GM18907 (cell line): ENCODE data around the gene PPP1R27.
A peak's percentile ranks its signal among the peaks of the same experiment; 100 is the strongest.
"Not testable (repeated sequence)": the region's sequence is repeated elsewhere in the genome, so short reads cannot be mapped to it uniquely, and the experiment has no call there.

Experiments used
- ATAC-seq: cut with Tn5 transposase; IDR thresholded peaks from one replicate; pipeline ENCODE4 v1.9.1; 2021; ENCODE audit warnings: mild to moderate bottlenecking, moderate library complexity; ENCODE audit not compliant: unreplicated experiment

PPP1R27 gene

DNA sequence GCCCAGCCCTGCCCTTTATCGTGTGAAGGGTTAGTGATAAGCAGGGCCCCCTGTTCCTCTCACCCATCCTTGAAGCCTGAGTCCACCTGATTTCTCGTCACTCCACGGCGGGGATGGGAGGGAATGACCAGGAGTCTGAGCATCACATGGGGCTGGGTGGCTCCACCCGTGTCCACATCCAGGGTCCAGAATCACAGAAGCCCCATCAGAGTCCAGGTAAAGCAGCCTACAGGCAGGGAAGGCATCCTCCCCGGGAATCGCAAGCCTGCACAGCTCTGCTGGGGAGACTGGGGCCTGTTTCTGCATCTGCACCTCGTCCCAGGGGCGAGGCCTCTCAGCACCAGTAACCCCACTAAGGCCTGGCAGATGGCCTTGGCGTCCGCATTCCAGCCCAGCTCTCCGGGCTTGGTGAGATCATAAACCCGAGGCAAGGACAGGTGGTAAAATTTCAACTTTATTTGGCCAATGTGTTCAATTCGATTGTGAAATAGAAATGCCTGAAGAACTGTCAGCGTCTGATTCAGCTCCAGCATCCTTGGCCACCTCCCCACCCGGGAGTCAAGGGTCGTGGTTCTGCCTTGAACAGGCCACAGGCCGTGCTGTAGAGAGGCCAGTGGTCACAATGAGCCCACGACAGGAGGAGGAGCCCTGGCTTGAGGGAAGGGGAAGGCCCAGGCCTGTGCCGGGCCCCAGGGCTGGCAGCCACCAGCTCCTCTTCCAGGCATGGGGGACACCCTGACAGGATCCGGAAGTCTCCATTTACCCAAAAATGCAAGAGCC lies 8.1 kb upstream of the PPP1R27 start:
- no peak for ATAC-seq

DNA sequence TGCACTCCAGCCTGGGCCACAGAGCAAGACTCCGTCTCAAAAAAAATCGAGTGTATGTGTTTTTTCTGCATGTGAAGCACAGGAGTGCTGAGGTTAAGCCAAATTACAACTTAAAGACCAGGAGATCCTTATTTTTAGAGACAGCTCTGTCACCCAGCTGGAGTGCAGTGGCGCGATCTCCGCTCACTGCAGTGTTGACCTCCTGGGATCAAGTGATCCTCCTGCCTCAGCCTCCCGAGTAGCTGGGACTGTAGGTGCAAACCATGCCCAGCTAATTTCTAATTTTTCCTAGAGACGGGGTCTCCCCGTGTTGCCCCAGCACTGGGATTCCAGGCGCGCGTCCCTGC lies 7.5 kb upstream of the PPP1R27 start:
- ATAC-seq: no peak

DNA sequence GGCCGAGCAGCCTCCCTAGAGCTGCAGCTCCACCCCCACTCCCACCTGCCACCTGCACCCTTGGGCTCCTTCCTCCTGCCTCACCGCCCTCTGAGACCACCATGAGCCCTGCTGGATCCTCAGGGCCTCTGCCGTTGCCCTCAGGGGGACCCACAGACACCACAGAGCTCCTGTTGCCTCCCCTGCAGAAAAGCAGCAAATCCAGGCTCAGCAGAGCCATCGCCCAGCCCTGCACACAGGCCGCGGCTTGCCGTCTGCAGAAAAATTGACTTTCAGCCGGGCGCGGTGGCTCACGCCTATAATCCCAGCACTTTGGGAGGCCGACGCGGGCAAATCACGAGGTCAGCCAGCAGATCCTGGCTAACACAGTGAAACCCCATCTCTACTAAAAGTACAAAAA lies 7.0 kb upstream of the PPP1R27 start:
- no peak for ATAC-seq

DNA sequence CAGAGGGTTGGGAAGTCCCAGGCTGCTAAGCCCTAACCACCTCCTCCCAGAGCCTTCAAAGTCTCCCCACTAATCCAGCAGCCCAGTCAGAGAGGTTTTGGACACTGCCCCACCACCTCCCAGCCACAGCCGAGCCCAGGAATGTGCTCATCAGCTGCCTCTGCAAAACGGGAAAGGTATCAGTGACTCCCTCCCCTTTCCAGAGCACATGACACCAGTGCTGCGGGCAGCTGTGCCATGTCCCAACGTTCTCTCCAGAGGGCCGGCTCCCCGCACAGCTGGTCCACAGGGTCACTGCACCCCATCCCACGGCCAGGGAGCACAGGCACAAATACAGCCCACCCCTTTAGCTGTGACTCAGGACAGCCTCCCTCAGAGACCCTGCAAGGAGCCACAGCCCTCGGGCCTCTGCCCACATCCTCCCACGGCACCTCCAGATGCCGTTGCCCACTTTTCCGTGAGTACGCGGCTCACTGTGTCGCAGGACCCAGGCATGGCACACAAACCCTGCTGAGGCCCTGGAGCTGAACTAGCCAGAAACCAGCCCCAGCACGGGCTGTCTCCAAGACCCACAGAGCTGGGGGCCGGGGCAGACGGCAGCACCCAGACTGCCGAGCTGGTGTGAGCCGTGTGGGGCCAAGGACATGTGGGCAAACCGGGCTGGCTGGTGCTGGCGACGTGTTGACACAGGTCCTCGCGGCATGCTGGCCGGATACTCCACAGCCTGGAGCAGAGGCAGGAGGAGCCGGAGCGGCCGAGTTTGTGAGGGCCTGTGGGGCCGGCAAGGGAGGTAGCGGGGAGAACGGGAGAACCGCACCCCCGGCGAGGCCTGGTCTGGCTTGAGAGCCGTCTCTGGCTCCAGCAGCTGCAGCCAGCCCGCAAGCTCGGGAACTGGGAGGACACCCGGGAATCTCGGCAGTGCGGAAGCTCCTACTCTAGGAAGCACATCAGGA lies 6.3 kb upstream of the PPP1R27 start:
- ATAC-seq: no peak

DNA sequence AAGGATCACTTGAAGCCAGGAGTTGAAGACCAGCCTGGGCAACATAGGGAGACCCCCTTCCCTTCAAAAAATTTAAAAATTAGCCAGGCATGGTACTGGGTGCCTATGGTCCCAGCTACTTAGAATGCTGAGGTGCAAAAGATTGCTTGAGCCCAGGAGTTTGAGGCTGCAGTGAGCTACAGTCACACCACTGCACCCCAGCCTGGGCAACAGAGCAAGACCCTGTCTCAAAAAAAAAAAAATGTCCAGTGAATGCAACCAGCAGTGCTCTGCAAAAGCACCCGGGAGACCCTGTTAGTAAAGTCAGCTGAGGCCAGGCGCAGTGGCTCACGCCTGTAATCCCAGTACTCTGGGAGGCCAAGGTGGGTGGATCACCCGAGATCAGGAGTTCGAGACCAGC lies 5.2 kb upstream of the PPP1R27 start:
- ATAC-seq: not testable (repeated sequence)

DNA sequence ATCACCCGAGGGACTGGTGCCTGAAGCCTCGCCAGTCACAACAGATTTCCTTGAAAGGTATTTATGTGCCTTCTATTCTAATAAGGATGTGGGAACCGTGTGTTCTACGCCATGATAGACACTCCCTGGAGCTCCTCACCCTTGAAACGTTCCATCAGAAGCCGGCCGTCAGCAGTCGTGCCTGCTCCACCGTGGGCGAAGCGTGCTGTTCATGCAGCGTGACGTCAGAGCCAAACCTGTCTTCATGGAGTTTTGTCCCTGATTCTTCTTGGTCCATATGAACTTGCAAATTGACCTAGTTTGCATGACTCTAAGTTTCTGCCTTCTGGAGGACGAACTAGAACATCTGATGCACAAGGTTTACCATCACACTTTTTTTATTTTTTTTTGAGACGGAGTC lies 4.5 kb upstream of the PPP1R27 start:
- ATAC-seq: no peak

DNA sequence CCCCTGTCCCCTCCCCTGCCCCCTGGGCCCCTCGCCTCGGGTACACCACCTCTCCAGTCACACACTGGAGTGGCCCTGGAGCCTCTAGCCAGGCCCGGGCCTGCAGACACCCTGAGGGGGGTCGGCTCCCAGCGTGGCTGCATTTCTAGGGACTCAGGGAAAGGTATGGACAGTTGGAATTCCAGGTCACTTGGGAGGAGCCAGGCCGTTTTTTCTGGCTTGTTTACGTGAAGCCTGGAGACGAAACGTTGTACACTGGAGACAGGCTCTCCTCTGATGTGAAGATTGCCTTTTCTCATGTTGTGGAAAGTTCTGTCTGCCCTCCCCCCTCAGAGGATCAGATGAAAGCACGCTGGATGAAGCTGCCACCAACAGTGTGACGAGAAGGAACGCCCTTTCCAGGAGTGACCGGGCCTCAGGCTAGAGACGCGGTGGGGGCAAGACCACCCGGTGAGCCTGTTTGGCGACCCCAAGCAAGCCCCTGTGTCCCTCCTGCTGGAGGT lies 4.0 kb upstream of the PPP1R27 start:
- no peak for ATAC-seq

DNA sequence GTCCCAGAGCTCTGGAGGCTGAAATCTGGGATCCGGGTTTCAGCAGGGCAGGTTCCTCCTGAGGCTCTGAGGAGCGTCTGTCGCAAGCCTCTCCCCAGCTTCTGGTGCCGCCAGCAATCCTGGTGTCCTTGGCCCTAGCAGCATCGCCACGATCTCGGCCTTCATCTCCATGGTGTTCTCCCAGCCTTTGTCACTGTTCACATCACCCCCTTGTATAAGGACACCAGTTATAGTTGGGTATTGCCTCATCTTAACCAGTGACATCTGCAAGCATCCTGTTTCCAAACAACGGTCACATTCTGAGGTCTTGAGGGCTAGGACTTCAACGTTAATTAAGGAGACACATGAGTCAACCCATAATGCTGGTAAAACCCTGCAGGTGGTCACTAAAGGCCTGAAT lies 2.8 kb upstream of the PPP1R27 start:
- no peak for ATAC-seq

DNA sequence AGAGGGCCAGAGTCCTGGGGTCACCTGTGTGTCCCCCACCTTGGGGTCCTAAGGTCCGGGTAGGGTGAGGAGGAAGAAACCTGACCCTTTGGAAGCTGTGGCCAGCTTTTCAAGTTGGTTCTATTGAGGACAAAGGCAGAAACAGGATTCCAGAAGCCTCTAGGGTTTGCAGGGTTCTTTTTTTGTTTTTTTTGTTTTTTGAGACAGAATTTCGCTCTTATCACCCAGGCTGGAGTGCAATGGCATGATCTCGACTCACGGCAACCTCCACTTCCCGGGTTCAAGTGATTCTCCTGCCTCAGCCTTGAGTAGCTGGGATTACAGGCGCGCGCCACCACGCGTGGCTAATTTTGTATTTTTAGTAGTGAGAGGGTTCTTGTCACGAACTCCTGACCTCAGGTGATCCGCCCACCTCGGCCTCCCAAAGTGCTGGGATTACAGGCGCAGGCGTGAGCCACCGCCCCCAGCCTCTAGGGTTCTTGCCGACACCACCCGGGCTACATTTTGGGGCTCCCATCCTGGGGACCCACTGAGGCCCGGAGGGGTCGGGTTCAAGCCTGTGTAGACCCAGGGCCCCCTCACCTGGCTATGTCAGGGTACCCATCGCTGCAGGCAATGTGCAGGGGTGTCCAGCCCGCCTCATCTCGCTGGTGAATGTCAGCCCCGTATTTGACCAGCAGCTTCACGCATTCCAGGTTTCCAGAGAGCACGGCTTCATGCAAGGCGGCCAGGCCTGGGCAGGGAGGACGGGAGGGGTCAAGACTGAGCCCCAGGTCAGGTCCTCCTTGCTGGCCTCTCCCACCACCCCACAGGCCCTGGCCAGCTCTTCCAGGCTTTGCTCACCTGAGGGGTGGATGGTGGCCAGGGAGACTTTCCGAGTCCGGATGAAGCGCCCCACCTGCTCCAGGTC lies 674 bp downstream of the PPP1R27 start:
- no peak for ATAC-seq

DNA sequence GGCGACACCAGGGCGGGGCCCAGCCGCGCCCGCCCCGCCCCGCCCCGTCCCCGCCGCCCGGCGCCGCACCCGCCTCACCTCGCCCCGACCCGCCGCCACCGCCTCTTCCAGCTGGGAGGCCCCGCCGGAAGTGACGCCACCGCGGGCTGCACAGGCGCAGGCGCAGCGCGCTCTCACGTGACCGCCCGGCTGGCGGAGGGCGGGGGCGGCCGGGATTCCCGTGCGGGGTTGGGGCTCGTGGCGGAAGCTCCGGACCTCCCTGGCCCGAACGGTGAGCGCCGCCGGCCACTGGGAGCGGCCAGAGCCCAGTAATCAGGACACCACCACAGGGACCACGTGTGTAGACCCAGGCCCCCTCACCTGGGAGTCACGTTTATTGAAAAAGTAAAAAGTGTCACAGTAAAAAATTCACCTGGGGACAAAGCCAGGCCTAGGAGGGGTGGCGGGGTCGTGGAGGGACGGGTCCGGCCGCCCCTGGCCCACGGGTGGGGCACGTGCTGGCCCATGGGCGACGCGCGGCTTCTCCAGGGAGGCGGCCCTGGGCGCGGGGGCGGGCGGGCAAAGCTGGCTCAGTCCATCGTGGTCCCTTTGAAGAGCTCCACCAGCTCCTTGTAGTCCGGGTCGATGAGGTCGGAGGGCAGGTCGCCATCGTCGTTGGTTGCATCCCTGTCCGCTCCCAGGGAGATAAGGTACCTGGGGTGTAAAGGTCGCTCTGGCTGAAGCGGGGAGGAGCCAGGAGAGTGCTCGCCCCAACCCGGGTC lies 1.5 kb downstream of the PPP1R27 start, which contains the start of gene MCRIP1:
MCRIP1 (minus strand) TSS at position 132 of the 761 bp plus-strand sequence. CDS start 8,785 bp downstream, outside the sequence.
- peak; percentile 64 for ATAC-seq

DNA sequence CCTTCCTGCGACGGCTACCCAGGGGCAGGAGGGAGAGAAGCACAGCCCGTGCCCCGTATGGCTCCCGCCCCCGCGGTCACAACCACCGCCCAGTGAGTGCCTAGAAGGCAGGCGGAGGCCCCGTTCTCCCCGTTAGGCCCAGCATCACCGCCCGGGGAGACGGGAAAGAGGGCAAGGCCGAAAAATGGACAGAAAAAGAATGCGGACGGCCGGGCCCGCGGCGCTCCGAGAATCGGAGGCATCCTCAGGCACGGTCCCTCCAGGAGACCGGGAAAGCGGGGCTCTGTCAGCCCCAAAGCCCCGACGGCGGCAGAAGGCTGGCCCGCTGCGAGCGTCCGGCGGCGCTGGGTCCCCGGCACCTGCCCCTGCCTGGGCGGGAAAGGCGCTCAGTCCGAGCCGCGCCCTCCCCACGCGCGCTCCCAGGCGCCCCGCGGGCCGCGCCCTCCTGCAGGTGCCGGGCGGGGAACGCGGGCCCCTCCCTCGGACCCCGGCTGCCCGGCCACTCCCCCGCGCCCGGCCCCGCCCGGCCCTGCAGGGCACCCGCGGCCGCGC lies 2.2 kb downstream of the PPP1R27 start:
- ATAC-seq: peak; percentile 54

DNA sequence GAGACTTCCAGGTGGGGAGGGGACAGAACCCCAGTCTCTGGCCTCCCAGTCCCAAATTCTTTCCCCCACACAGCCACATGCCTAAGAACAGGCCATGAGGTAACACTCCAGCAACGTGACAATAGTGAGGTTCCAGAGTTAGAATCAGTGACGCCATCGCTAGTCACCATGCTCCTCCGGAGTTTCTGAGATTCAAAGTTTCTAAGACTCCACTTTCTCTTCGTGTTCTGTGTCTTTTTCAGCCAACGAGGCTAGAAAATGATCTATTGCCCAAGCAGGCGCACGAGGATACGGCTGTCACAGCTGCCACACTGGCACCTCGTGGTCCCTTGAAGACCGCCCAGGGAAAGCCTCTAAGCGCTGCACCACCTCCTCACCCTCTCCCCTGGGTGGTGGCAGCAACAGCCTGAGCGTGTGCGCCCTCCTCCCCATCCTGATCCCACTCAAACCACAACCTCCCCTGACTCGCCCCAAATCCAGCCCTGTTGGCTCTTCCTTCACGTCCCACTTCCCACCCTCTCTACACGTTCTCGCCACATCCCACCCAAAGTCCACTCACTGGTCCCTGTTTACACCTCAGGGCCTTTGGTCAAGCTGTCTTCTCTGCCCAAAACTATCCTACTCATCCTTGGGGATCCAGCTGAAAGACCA lies 2.8 kb downstream of the PPP1R27 start:
- peak; percentile 20 for ATAC-seq

DNA sequence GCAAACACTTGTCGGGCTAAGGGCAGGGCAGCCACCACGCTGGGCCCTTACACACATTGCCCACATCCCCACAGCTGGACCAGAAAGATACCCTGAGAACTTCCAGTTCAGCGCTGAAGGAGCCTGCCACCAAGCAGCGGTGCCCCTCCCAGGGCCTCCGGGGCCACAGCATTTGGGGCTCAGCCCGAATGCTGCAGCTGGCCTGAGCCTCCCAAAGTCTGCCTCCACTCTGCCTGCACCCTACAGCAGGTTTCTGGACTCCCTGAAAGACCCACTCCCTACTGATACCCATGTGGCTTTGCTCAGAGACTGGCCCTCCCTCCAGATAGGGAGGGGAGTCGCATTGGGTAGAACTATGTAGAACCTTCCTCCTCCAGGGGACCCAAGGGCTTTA lies 3.3 kb downstream of the PPP1R27 start:
- no peak for ATAC-seq

DNA sequence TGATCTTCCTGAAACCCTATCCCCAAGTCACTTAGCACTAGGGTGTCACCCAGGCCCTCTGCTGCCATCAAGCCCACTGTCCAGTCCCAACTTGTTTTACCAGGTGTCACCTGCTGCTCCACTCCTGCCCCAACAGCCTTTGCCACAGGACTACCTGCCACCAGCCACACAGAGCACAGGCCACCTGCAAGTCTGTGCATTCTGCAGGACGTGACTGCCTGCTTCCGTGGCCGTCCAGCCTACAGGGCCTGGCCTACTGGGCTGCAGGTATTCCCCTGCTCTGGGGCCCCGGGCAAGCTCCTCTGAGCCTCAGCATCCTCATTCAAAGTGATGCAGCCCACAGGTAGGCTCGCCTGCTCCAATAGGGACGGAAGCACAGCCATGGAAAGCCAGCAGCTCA lies 5.0 kb downstream of the PPP1R27 start:
- ATAC-seq: no peak

DNA sequence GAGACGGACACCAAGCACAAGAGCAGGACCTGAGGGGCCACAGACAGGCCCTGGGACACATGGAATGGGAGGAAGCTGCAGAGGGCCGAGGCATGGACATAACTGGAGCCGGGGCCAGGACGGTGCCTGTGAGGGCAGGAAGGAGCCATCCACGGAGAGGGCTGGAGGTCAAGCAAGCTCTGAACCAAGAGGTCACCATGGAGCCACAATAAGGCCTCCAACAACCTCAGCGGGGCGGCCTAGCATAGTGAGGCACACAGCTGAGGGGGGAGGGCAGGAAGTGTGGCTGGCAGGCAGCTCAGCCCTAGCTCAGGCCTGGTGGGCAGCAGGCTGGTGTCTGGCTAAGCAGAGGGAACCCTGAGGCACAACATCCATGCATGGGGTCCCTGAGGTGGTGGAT lies 6.2 kb downstream of the PPP1R27 start:
- no peak for ATAC-seq

DNA sequence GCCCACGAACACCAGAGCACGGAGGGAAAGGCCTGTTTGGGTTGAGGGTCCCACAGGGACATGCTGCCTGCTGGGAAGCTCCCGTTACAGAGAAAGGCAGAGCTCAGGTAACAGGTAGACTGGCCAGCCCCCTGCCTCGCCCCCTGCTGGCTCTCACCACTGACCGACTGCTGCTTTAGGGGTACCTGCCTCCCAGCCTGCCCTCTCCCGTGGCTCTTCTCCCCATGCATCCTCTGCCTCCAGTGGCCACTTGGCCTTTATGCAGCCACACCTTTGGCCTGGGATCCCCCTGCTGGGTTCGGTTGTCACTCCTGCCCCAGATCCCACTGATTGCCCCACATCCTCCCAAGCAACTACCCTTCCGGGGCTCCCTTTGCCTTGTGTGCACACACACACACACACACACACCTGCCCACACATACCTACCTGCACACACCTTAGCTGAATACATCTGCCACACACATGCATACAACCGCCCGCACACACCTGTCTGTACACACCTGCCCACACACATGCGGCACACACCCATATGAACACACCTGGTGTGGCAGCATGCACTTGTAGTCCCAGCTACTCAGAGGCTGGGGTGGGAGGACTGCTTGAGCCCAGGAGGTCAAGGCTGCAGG lies 8.9 kb downstream of the PPP1R27 start:
- ATAC-seq: no peak

DNA sequence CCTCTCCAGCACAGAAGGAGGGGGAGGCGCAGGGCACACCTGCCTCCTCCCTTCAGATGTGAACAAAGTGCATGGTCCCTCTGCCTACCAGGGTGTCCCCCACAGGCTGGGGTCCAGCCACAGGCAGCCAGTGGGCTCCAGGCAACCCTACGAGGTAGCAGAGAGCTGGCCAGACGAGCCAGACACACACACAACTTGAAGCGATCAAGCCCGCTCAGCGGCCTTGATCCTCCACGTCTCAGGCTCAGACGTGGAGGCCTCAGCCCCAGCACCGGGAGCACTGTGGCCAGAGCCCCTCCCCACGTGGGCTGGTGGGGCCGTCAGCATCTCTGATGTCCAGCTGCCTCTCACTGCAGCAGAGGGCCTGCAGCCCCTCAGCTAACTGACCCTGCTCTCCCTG lies 10.3 kb downstream of the PPP1R27 start:
- ATAC-seq: no peak

DNA sequence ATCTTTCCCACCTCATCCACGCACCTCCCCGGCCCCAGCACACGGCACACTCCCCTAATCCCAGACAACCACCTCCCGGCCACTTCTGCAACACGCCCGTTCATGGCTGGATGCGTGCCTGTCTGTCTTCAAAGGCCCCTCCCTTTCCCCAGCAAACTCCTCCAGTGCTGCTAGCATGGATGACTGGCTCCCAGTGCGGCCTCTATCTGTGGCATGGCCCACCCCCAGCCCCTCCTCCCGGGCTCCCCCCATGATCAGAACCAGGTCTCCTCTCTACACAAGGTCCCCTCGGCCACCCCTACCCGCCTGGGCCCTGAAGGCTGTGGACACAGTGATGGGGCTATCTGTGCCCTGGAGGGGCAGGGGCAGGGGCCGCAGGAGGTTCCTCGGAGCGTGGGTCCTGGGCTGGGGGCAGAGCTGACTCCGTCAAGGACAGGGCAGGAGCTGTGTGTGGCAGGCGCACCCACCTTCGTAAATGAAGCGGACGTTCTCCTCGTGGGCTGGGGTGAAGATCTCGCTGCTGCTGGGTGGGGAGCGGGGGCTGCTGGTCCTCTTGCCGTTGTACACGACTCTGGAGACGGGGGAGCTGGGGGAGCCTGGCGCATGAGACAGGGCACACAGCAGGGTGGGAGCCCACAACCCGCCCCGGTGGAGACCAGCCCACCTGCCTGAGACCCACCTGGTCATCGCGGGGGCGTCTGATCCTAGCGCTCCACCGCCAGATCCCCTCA lies 10.9 kb downstream of the PPP1R27 start:
- no peak for ATAC-seq
